NCI-H1092 treated with DMSO at 0.1 percent for 48 hours (cell line): ENCODE results near the gene ICOSLG.
"Not testable (repeated sequence)": the region's sequence is repeated elsewhere in the genome, so short reads cannot be mapped to it uniquely, and the experiment has no call there.

Experiments
- DNase-seq: peaks from one replicate; lab custom pipeline; 2025; lab: John Stamatoyannopoulos, UW

The ICOSLG gene

DNA sequence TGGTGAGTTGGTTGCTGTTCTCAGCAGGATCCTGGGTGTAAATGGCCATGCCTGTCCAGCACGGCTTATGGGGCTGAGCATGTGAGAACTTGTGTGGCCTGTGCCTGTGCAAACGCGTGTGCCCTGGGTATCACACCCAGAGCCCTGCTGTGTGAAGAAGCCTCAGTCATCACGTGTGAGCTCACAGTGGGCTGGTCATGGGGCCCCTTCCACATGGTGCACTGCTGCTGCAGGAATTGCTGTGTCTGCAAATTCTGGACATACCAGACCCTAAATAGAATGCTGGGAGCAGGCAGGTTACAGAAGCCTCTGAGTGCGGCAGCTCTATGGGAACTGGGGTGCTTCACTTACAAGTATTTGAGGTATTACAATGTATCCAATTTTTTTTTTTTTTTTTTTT lies 17.4 kb downstream of the ICOSLG start:
- DNase-seq, result not testable (repeated sequence)

DNA sequence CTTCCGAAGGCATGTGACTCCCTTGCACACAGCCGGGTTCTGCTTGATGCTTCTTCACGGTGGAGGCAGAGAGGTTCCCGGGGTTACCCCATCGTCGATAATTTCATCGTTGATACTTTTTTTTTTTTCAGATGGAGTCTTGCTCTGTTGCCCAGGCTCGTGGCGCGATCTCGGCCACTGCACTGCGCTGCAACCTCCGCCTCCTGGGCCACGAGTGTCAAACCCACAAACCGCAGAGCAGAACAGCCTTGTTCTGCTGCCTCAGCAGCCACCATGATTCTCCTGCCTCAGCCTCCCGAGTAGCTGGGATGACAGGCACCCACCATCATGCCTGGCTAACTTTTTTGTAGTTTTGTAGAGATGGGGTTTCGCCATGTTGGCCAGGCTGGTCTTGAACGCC lies 20.1 kb downstream of the ICOSLG start:
- not testable (repeated sequence) for DNase-seq

DNA sequence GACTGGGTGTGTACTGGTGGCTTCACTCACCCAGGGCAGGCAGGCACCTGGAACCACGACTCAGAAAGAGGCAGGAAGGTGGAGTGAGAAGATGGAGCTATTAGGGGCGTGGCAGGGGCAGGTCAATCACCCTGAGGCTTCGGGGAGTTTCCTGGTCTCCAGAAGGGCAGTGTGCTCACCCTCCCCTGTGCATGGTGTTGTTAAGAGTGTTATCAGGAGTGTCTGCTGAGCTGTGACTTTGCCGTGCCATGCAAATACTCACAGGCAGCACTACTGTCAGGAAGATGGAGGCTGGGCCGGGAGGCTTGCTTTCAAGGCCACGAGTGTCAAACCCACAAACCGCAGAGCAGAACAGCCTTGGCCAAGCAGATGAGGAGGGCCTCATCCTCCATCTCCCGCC lies 22.3 kb downstream of the ICOSLG start:
- not testable (repeated sequence) for DNase-seq

DNA sequence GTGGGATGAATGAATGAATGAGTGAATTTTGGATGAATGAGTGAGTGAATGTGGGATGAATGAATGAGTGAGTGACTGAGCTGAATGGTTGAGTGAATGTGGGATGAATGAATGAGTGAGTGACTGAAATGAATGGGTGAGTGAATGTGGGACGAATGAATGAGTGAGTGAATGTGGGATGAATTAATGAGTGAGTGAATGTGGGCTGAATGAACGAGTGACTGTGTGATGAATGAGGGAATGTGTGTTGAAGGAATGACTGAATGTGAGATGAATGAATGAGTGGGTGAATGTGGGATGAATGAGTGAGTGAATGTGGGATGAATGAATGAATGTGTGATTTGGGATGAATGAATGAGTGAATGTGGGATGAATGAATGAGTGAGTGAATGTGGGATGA lies 28.8 kb downstream of the ICOSLG start:
- DNase-seq, result not testable (repeated sequence)

DNA sequence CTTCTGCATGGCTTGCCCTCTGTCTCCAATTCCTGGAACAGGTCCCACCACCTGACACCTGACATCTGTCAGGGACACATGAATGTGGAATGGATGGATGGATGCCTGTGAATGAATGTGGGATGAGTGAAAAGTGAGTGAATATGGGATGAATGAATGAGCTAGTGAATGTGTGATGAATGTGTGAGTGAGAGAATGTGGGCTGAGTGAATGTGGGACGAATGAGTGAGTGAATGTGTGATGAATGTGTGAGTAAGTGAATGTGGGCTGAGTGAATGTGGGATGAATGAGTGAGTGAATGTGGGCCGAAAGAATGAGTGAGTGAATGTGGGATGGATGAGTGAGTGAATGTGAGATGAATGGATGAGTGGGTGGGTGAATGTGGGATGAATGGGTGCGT lies 29.2 kb downstream of the ICOSLG start:
- not testable (repeated sequence) for DNase-seq

DNA sequence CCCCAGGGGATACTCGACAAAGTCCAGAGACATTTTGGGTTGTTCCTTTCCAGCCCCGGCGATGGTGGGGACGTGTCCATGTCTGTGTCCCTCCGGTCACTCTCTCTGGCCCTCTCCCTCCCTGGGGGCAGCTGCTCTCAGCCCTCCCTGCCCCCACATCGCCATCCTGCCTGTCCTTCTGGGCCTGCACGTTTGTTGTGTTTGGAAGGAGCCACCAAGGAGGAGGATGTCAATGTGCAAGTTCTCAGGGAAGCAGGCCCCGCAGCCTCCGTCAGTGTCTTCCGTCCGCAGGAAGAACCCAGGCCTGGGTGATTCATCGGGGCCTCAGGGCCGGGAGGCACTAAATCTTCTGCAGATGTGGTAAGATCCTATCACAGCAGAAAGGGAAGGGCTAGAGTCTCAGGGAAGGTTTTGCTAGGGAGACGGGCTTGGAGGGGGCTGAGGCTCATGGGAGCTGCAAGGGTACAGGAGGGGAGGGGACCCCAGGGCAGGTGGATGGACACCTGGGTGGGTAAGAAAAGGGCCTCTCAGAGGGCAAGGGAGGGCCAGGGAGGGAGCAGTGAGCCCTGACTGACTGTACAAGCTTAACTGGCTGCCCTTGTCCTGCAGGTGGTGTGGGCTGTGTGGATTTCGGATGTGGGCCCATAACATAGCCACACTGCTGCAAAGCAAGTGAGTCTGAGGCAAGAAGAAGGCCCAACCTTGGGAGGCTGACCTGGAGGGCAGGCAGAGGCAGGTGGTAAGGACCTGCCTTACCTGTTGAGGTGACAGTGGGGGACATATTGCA lies 32.7 kb downstream of the ICOSLG start:
- not testable (repeated sequence) for DNase-seq

DNA sequence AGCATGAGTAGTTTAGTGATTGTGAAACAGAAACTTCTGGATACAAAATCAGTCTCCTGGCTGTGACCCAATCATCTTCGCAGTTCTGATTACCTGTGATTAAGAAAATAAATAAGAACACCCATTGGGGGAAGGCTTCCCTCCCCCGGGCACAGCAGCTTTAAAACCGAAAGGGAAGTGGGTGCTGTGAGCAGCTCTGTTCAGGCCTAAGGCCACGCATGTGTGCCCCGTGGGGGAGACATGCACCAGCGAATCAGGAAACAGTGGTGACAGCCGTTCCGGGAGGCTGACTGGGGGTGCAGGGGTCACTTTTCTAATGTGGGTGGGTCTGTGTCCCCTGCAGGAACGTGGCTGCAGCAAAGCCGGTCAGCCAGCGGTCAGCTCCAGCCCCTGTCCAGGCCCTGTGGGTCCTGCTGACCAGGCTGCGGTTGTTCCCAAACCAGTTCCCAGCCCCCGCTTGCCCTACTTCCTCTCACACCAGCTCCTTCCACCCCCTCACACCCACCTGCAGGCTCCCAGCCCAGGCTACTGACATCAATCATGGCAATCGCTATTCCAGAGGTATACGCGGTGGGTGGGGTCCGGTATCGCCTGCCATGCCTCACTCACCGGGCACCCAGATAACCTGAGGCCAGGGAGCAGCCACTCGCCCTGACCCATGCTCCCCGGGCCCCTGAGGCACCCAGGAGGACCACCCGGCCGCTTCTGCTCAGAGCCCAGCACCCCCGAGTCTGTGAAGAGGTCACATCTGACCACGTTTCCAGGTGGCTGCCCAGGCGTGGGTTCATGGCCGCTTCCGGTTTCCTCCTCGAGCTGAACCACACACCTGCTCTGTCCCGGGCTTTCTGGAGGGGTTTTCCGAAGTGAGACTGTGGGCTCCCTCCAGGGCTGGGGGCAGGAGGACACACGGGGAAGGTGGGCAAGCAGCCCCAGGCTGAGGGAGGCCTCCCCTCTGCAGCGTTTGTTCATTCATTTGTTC lies 33.8 kb downstream of the ICOSLG start:
- DNase-seq, result not testable (repeated sequence)

DNA sequence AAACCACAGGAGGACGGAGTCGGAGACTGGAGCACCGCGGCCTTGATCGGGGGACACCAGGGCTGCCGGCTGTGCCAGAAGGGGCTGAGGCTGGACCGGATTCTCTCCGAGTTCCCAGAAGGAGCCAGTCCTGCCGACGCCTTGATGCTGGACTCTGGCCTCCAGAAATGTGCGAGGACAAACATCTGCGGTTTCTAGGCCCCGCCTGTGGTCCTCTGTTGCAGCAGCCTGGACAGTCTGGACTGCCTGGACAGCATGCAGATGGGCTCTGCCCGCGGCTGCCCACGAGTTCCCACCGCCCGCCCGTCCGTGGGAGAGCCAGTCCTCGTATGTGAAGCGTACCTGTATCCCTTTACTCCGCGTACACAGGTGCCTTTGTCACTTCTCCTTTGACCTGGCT lies 34.6 kb downstream of the ICOSLG start:
- DNase-seq, result not testable (repeated sequence)

DNA sequence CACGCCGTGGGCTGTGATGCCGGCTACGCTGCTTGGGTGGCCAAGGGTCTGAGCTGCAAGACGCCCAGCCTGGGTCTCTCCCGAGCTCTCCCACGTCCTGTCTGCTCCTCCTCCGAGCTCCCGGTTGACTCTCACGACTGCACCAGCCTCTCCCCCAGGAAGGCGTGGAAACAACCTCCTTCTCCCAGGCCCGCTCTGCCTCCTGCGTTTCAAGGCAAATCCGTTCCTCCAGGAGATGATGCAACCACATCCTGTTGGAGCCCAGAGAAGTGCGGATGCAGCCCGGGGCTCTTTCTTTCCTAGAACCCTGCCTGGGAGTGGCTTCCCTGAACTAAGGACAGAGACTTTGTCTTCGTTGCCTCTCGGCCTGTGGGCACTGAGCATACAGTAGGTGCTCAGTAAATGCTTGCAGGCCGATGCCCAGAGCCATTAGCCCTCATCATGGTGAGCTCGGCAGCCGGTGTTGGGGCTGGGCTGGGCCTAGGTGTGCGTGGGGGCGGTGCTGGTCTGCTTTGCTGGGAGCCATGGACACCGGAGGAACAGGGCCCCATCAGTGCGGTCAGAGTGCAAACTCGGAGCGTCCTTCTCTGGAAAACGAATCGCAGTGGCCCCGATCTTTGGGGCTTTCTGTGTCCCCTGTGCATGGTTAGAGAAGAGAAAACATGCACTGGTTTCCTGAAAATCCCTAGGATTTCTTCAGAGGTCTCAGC lies 38.0 kb downstream of the ICOSLG start:
- not testable (repeated sequence) for DNase-seq

DNA sequence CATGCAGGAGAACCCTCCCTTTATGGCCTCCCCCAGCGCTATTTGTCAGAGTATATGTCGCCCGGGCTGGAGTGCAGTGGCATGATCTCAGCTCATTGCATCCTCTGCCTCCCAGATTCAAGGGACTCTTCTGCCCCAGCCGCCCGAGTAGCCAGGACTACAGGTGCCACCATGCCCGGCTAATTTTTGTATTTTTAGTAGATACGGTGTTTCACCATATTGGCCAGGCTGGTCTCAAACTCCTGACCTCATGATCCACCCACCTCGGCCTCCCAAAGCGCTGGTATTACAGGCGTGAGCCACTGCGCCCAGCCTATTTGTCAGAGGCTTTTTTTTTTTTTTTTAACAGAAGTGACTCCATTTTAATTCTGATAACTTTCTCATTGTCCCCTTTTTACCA lies 40.7 kb downstream of the ICOSLG start:
- not testable (repeated sequence) for DNase-seq

DNA sequence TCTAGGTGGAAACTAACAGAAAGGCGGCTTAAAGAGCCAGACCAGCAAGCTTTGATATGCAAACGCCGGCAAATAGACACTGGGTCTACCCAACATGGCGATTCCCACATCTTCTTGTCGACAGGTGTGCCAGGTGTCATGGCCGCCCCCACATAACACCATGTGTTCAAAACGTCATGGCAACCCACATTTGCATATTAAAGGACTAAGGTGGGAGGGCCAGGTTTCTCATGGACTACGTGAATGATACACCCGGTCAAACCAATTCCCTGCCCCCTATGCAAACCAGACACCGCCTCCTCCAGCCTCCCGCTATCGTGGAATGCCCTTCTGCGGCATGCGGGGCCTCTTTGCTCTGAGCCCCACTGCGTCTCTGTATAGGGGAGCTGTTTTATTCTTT lies 41.3 kb downstream of the ICOSLG start:
- DNase-seq, result no peak

DNA sequence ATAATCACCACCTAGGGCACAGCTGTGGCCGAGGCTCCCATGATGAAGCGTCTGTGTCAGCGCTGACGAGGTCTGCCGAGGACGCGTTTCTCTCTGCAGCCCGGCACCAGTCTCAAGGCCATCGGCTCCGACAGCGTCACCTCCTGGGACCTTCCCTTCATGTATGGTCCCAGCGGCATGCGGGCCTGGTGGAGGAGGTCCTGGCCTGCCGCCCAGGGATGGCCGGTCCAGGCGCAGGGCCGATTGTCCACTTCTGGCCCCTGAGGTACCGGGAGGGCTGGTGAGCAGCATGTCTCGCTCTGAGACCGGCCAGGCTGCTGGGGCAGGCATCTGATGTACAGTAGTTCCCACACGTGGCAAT lies 43.6 kb downstream of the ICOSLG start:
- not testable (repeated sequence) for DNase-seq

DNA sequence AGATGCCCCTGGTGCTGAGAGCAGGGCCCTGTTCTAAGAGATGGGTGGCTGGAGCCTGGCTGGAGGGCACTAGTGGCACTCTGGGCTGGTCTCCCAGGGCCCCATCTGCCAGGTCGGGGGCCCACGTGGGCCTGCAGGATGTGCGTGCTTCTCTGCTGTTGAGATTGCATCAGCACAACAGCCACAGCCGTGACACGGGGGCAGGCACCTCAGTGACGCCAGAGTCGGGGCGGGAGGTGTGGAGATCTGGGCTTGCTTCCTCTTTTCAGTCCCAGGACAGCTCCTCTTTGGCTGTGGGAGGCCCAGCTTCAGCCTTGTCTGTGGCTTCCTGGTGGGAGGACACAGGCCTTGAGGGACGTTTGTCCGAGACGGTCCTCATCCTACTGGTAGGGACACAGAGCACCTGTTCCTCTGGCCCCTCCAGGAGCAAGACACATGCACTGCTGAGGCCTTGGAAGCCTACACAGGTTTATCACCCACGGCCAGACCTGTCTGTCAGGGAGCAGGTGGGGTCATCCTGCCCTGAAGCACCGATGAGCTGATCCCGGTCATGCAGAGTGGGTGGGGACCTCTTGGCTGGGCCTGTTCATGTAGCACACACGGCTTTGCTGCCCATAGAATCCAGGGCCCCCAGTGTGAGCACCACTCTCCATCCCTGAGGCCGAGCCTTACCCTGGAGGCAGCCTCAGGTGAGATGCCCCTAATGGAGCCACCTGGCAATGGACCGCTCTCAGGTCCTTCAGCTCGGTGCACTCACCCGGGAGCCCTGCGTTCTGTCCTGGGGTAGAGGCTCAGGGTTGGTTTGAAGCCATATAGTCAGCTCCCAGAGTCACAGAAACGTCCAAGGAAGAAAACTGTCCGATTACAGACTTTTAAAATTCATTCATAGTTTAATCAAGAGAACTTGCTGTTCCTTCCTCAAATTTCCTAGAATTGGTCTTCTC lies 44.3 kb downstream of the ICOSLG start:
- not testable (repeated sequence) for DNase-seq

DNA sequence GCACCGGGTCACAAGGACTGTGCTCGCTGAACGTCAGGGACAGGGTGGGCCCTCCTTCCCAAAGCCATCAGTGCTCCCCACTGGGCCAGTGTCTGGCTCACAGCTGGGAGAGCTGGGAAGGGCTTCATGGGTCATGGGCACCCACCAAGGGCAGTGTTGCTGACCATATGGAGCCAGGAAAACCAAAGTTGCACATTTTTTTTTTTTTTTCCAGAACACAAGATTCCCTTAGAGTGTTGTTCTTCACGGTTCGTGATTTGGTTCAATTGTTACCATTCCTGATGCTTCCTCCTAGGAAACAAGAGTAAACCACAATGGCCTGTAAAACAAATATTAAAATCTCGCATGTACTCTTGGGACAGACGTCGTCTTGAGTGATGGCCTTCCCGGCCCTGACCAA lies 45.9 kb downstream of the ICOSLG start:
- not testable (repeated sequence) for DNase-seq

DNA sequence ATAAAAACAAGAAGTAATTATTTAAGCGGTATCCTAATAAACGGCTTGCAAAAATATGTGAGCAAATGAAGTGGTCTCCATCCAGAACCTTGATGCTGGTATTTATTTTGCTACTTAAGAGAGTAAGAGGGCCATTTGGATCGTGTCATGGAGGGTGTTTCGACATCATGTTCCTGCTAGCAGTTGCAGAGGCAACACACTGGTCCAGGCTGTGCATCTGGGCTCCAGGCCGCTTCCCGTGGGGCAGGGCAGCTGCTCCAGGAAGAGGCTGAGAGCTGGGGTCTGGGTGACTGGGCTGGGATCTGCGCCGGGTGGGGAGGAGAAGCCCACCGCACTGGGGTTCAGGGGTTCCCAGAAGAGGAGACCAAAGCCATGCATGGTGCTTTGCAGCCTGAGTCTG lies 46.3 kb downstream of the ICOSLG start:
- DNase-seq, result not testable (repeated sequence)

DNA sequence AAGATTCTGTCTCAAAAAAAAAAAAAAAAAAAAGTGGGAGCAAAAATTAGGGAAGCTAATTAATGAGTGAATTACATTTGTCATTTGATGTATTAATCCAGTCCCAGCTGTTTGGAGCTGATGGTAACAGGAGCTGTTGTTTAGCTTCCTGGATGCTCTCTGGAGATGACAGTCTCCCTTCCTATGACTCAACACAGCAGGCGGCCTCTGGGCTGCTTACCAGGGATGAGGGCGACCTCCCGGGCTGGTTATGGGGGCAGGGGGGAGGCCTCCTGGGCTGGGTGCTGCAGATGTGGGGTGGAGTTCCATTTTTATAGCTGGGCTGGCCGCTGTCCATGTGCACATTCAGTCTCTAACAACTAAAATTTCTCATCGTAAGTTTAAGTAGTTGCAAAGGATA lies 47.6 kb downstream of the ICOSLG start:
- not testable (repeated sequence) for DNase-seq

DNA sequence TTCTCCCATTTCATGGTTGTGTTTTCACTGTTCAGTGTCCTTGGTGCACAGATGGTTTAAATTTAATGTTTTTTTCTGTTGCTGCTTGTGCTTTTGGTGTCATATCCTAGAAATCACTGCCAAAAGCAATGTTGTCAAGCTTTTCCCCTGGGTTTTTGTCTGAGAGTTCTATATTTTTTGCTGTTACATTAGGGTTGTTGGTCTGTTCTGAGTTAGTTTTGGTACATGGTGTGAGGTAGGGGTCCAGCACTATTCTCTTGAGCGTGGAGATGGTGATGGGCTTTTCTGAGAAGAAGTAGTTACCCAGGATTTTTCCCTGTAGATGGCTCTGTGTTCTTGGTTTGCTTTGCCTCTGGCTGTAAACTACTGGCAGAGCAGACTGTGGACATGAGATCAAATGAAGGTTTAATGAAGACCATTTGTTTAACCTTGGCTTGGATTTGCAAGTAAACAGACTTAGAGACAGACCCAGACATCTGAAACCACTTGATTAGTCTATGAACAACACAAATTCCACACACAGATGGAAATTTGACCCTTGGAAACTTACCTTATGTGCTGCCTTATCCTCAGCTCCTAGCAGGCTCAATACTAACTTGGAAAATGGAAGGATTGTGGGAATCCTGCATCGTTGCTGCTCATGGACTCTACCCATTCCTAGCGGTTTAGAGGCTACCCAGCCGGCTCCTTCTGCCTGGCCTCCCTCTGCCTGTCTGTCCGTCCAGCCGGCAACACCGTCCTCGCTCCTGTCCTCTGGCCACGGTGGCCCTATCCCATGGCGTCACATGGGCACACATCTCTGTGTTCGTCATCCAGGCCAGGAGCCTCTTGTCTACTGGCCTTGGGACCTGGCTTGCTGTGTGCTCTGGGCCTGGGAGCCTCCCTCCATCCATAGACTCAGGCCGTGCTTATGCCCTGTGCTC lies 50.1 kb downstream of the ICOSLG start:
- DNase-seq, result not testable (repeated sequence)

DNA sequence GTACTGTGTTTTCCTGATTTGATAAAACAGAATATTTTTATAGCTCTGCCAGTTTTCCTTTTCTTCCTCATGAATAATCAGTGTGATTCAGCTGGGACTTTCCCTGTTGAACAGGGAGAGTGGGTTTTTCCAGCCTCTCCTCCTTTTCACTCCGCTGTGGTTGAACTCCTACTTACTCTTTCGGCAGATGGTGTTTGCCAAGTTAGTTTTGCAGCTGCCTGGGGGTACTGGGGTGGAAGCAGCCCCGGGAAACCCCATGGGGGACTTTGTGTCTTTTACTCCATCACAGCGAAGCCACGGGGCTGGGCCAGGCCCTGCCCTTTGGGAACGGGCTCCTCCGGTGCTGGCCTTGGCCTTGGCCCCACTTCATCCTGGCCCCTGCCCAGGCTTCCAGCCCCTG lies 55.9 kb downstream of the ICOSLG start:
- not testable (repeated sequence) for DNase-seq

DNA sequence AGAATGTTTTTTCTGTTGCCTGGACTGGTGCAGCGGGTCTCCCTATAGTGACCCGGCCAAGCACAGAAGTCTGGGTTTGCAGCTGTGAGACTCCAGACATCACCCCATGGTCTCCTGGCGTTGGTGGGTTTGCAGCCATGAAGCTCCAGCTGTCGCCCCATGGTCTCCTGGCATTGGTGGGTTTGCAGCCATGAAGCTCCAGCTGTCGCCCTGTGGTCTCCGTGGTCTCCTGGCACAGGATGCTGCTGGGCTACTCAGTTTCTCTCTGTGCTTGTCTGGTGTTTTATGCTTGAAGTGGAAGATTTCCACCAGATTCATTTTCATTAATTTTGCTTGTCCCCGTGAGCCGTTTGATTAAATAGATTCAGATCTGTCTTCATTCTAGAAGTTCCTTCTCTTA lies 58.5 kb downstream of the ICOSLG start:
- not testable (repeated sequence) for DNase-seq

DNA sequence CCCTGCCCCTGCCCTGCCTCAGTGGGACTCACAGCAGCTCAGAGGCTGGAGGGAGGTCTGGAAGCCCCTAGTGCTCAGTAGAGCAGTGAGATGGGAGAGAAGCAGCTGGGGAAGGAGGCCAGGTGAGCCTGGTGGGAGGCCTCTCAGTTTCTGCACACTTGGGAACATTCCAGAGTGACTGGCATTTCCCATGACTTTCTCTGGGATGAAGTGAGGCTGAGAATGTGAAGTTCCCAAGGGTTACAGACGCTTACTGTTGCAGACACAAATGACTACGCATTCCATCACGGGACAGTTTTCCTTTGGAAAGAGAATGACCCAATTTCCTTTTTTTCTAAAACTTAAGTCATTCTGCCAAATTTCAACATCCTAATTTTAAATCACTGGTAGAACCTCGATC lies 59.2 kb downstream of the ICOSLG start:
- DNase-seq, result not testable (repeated sequence)
